IPS-18c (cell line): ENCODE measurements around the gene ODAD4.

Experiments
- H3K4me3 ChIP-seq: 2 replicates; pipeline ENCODE4 v1.7.0; 2013; ENCODE audit warnings: low read depth, mild to moderate bottlenecking, low read length, moderate library complexity; ENCODE audit not compliant: insufficient read depth
- H3K9me3 ChIP-seq: one replicate; pipeline ENCODE4 v1.6.1; 2013; ENCODE audit warnings: mild to moderate bottlenecking, low read length, moderate library complexity; ENCODE audit not compliant: control insufficient read depth, insufficient read depth

ODAD4 gene

DNA sequence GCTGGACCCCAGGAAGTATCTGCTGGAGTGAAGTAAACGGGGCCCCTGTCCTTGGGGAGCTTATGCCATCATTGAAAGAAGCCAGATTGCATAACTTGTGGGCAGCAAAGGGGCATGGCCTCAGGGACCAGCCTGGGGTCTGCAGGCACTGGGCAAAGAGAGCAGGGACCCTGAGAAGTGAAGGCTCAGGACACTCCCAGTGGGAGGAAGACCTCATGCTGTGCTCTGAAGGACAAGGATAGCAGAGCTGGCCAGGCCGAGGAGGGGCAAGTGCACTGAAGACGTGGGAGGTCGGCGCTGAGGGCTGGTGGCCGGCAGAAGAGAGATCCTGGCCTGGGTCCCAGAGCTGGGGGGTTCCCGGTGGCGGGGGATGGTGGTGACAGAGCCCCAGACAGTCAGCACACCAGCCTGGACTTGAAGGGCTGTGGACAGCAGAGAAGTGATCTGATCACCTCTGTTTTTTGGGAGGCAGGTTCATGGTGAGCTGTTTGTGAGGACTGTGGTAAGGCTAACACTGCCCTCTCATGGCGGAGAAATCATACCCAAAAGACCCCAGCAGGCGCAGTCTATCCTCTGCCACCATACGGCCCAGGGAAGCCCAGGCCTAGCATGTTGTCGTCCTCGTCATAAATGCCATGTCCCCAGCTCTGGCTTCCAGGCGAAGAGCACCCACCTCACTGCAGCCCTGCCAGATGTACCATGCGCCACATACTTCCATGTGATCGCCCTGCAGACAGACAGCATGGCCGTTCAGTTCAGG lies 29.1 kb downstream of the ODAD4 start:
- Histone ChIP-seq H3K4me3 (no peak overlapping the region), H3K9me3 (no peaks in the 10 kb centered on the region)

DNA sequence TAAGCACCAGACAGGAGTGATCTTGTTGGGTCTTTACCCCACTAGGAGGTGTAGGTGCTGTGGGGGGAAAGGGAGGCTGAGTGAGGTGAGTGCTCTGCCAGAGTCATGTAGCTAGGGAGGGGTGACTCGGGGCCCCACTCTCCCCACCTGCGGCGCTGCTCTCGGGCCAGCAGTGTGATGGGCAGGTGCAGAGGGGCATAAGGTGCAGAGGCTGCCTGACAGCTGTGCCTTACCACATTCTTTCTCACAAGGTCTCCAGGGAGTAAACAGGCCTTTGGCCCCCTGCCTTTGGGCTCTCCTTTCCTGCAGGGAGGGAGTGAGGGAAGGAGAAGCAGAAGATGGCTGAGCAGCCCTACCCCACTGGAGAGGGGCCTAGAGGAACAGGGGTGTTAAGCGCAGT lies 31.7 kb downstream of the ODAD4 start:
- Histone ChIP-seq H3K9me3 (no peaks in the 10 kb centered on the region), H3K4me3 (no peak overlapping the region)

DNA sequence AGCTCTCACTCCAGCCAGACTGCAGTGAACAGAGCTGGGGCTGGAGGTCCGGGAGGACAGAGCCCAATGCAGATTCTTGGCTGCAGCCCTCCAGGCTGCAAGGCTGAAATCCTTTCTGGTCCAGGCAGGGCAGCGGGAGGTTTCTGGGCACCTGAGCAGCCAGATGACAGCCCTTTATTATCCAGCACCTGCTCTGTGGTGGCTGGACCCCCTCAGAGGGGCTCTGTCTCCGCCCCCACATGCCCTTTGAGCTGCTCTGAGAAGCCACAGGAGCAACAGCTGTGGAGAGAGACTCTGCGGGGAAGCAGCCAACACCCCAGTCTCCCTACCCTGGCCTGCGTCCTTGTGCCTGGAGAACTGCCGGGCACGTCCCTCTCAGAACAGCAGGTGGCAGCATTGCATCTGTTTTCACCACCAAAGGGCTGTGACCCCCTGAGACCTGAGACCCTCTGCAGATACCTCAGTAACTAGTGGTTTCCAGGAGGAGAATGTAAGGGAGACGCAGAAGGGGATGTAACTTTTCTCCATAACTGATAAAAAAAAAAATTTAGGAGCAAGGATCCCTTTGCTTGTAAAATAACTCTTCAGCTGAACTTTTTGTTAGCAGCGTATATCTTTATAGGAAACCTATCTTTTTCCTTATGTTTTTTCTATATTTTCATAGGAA lies 32.5 kb downstream of the ODAD4 start:
- Histone ChIP-seq H3K4me3 (no peak overlapping the region), H3K9me3 (no peaks in the 10 kb centered on the region)

GRCh38 chr17:41965694-41966462 lies 35.5 kb downstream of the ODAD4 start:
- Histone ChIP-seq H3K9me3 (no peaks in the 10 kb centered on the region), H3K4me3 (peak overlapping the region; percentile 82)

GRCh38 chr17:41966463-41967140 lies 36.2 kb downstream of the ODAD4 start, which contains the start of gene CNP:
Gene CNP, plus strand, starts transcription at chr17:41966795. Its CDS starts 90 bp downstream, at chr17:41966885.
- Histone ChIP-seq H3K9me3 (no peaks in the 10 kb centered on the region), H3K4me3 (peak within 1 kb of the TSS; percentile 82)

DNA sequence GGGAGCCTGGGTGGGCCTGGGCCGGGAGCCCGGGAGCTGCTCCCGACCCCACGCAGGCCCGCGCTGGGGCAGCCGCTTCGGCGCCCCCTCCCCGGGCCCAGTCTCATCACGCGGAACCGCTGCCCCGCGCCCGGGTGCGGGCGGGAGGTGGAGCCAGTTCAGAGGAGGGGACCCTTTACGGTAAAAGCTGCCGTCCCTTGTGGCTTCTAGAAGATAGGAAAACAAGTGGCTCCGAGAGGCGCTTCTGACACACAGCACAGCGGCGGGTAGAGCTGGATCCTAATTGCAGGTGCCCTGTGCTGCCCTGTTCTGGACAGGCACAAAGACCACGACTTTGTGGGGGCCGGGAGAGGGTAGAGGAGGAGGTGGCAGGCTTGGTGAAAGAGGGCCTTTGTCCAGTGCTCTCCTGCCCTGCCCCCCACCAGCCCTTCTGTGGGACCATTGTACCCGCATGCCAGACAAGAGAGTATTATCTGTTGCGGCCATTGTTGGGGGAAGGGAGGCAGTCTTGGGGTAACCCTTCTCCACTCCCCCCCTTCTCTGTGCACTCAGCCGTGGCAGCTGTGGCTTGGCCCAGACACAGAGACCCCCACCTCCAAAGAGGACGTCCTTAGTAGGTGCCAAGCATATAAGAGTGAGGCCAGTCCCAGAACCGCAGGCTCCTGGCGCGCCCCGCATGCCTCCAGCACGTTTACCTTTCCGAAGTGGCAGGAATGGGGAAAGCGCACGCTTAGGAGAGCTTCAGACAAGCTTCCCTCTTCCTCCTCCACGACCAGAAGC lies 36.9 kb downstream of the ODAD4 start:
- H3K9me3 ChIP-seq: no peaks in the 10 kb centered on the region
- H3K4me3 ChIP-seq: peak overlapping the region; percentile 82

GRCh38 chr17:41967921-41968578 lies 37.6 kb downstream of the ODAD4 start:
- Histone ChIP-seq H3K9me3 (no peaks in the 10 kb centered on the region), H3K4me3 (0 out of 2 replicates have a peak overlapping the region, but pooled peaks have one; percentile 82)

DNA sequence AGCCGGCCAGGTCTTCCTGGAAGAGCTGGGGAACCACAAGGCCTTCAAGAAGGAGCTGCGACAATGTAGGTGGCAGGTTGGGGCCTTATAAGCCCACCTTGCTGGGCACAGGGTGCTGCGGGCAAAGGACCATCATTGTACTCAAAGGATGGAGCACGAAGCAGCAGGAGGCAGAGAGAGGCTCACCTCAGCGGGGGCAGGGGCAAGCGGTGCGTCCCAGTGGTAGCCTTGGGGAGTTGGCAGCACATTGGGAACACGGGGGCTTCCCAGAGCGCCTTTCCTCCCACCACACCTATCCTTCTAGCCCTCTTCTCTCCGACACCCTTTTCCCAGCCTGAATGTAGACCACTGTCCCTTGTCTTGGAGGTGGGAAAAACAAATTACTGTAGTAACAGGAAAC lies 38.3 kb downstream of the ODAD4 start:
- H3K4me3 ChIP-seq: peak overlapping the region; percentile 9; the same call in 1 of the 2 replicates

GRCh38 chr17:41970901-41971331 lies 40.5 kb downstream of the ODAD4 start:
- H3K9me3 ChIP-seq: no peaks in the 10 kb centered on the region
- H3K4me3 ChIP-seq: peak overlapping the region; percentile 0; the same call in 1 of the 2 replicates

More for the DNA sequence above, 38.3 kb downstream of the ODAD4 start:
- no peaks in the 10 kb centered on the region for H3K9me3 ChIP-seq

DNA sequence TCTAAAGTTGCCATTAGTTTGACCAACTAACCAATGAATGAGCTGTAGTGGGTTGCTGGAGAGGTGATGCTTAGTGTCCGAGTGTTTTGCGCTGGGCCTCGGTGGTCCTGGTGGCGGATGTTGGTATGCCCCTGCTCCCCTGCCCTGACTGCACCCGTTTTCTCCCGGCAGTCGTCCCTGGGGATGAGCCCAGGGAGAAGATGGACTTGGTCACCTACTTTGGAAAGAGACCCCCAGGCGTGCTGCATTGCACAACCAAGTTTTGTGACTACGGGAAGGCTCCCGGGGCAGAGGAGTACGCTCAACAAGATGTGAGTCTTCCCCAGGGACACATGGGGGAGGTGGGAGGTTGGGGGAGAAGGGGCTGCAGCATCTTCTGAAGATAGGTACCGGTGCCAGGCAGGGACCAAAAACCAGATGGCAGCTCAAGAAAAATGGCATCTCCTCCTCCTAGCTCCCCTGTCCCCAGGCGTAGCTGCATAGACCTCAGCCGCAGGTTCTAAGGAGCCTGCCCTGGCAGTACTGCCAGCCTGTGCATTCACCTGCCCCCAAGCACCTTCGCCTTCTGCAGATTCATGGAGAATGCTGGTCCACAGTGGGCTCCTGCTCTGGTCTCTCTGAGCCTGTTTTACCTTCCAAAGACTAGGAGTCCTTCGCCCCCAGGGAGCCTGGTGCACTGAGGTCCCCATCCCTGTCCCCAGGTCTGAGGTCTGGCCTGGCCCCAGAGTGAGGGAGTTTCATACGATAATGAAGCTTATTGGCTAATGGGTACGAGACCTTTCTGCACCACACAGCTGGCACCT lies 41.5 kb downstream of the ODAD4 start:
- no peaks in the 10 kb centered on the region for H3K9me3 ChIP-seq

DNA sequence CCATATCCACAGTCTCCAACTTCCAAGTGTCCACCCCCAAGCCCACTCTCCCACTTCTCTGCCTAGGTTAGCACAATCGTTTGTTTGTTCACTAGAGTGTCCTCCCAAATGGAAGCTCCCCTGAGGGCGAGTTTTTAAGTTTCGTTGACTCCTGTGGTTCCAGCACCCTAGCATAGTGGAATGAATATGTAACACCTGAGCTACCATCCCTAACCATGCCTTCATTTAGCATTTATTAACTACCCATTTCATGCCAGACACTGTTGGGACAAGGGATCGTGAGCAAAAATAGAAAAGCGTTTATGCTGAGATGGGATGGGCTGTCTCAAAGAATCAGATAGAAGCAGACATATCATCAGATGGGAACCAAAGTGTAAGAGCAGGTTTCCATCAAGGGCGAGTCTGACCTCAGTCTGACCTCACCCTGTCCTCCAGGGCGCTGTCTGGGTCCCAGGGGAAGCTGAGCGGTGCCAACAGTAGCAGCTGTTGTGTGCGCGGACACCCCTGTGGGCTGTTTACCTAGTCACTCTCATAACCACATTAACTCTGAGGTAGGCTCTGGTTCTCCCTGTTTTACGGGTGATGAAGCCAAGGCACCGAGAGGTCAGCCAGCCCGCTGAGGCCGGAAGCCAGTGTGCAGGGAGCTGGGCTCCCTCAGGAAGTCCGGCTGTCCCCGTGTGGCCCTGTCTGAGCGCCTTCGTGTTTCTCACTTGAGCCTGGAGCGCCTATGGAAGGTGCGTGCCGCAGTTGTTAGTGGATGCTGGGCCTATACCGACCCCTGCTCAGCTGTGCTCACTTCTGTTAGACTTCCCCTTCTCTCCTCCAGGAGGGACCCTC lies 42.4 kb downstream of the ODAD4 start:
- Histone ChIP-seq H3K9me3 (no peaks in the 10 kb centered on the region), H3K4me3 (no peak overlapping the region)

More for the DNA sequence above, 41.5 kb downstream of the ODAD4 start:
- no peak overlapping the region for H3K4me3 ChIP-seq

DNA sequence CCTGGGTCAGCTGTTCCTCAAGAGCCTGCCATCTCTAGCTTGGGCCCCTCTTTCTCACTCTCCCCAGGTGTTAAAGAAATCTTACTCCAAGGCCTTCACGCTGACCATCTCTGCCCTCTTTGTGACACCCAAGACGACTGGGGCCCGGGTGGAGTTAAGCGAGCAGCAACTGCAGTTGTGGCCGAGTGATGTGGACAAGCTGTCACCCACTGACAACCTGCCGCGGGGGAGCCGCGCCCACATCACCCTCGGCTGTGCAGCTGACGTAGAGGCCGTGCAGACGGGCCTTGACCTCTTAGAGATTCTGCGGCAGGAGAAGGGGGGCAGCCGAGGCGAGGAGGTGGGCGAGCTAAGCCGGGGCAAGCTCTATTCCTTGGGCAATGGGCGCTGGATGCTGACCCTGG lies 43.0 kb downstream of the ODAD4 start:
- no peaks in the 10 kb centered on the region for H3K9me3 ChIP-seq

GRCh38 chr17:41974031-41974430 lies 43.6 kb downstream of the ODAD4 start:
- H3K4me3 ChIP-seq: no peak overlapping the region
- H3K9me3 ChIP-seq: no peaks in the 10 kb centered on the region

More for the DNA sequence above, 43.0 kb downstream of the ODAD4 start:
- H3K4me3 ChIP-seq: no peak overlapping the region

- Histone ChIP-seq H3K4me3 (no peak overlapping the region), H3K9me3 (no peaks in the 10 kb centered on the region)
Observed at GRCh38 chr17:41974658-41975057, 44.2 kb downstream of the ODAD4 start.
